Activated CD4-positive, alpha-beta T cell treated with anti-CD3 and anti-CD28 coated beads, Interleukin-2, amount 50 U/mL, for 16 hours (primary cell): ENCODE measurements around the gene CAMTA1.

Source experiments
- DNase-seq: peaks from one replicate; pipeline ENCODE4 v3.0.0-alpha.2; 2020

Gene CAMTA1

DNA sequence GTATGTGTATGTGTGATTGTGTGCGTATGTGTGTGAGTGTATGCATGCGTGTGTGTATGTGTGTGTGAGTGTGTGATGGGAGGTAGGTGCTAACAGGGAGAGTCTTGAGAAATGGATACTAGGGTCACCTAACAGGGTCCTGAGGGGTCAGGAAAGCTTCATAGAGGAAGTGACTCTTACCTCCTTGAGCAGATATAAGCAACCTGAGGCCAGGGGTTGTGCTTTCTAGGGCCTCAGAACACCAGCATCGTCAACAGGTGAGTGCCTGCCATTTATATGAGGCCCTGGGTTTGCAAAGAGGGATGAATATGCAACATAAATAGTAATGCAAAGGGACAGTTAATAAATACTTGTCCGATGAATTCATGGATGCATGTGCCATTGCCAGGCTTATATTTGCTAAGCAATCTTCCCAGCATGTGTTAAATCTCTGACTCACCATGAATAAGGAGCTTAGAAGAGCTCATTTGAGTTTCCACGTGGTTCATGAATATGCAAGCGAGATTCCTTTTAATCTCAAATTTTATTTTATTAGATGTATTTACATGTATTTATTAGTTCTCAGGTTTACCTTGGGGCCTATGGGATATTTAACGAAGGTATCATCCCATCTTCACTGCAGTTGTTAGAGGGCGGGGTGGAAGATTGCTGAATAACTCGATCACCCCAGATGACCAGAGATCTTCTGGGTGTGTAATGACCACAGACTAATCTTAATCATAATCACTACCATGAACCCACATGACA, 438.3 kb downstream of the CAMTA1 start:
- DNase-seq: no peak

DNA sequence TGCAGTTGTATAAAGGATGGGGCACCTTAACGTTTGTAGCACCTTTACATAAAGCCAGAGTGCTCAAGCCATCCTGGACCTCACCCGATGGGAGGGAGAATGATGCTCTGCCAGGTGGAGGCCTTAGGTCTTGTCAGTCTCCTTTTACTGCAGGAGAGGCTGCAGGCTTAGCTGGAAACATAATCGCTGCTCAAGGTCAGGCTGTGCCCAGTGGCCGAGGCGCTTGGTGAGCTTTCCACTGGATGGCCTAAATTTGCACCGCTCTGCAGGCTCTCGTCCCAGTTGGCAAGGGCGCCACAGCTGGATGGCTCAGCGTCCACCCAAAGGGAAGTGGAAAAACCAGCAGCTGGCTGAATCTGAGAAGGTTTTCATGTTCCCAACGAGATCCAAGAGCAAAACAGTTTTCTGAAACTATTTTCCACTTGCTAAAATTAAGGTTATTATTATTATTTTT, 438.9 kb downstream of the CAMTA1 start:
- DNase-seq: no peak

DNA sequence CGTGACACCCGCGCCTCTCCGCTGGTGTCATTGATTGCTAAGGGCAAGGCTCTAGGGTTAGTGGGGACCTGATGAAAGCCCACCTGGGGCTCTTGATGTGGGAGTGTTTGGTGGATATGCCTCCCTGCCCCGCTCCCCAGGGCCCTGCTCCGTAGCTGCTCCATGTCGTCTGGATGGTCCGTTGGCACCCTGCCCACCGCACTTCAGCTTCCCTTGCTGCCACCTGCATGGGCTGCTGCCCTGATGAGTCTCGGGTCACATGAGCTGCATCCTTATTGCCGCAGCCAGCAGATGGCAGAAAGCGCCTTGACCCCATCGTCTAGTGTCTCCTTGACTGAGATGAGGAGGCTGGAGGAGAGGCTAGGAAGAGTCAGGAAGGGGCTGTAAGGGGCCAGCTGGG, 439.4 kb downstream of the CAMTA1 start:
- no peak for DNase-seq

DNA sequence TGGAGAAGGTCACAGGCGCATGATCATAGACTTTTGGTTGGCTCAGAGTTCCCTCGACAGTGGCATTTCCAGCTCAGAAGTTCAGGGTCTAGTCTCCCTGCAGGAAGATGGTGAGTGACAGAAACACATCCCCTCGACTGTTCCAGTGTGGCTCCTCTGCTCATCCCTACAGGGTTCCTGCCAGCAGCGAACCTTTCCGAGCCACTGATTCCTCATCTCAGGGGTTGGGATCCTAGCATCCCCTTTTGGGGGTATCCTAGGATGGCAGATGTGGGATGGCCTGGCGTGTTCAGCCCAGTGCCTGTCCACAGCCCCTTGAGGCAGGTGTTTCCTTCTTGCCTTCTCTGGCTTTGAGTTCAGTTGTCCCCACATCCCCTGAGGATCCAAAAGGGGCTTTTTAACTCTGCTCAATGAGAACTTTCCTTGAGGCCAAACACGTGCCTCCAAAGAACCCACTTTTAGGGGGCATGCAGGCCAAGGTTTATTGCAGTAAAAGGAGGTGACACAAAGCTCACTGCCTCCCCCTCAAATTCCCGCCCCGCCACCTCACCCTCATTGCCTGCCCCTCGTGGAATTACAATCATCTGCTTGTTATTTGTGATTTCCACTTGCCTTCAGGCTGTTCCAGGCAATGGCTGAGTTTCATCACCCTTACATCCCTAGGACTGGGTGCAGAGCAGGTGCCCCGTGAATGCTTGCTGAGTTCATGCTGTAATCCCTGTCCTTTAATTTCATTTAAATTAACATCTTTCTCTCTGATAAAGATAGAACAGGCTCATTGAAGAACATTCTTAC, 440.7 kb downstream of the CAMTA1 start:
- DNase-seq: no peak

DNA sequence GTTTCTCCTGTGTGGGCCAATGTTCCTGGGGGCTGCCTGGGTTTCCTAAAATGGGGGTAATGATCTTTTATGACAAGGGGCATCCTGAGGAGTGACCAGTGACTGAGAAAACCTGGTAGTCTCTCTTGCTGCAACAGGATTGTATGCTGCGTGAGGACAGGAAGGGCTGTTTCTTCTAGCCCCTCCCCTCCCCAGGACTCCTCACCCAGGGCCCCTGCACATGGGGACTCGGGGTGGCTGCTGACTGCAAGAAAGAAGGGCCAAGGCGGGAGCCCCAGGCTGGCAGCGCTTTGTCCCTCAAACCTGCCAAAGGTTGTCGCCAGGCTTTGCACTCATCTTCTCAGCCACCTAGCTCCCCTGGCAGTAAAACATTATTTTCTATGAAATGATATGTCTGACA, 442.4 kb downstream of the CAMTA1 start:
- DNase-seq: no peak

DNA sequence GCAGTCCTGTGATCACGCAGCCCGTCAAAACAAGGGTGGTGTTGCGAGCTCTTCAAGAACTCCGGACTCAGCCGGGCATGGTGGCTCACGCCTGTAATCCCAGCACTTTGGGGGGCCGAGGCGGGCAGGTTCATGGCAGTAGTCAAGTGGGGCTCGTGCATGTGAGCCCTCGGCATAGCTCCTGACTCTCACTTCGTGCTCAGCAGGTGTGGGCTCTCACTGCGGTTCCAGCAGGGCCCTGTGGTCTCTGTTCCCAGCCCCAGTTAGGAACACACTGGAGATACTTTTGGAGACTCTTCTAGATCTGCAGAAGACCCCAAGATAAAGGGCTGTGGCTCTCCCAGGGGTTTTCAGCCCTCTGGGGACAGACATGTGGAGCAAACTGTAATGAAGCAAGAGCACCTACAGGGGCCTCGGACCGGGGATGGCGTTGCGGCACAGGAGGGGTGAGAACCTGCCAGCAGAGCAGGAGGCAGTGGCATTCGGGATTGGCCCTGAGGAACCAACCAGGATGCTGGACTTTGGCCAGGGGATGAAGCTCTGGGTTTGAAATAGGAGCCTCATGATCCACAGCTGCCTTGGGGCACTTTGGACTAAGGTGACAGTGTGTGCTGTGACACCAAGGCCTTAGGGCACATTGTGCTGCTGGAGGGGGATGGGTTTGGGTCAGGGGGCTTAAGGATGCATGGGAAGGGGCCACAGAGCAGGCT, 443.2 kb downstream of the CAMTA1 start:
- no peak for DNase-seq

DNA sequence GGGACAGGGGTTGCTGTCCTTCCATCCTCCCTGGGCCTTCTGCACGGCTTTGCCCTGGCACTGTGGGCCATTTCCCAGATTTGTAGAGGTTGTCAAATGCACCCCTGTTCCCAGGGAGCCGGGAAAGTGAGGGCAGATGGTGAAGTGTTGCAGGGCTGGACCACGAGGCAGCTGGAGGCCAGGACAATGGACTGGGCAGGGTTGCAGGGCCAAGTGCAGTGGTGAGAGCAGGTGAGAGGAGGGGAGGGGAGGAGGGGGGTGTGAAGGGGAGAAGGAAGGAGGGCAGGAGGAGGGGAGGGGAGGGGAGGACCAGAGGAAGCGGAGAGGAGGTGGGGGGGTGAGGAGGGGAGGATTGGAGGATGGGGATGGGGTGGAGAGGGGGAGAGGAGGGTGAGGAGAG, 443.9 kb downstream of the CAMTA1 start:
- no peak for DNase-seq

DNA sequence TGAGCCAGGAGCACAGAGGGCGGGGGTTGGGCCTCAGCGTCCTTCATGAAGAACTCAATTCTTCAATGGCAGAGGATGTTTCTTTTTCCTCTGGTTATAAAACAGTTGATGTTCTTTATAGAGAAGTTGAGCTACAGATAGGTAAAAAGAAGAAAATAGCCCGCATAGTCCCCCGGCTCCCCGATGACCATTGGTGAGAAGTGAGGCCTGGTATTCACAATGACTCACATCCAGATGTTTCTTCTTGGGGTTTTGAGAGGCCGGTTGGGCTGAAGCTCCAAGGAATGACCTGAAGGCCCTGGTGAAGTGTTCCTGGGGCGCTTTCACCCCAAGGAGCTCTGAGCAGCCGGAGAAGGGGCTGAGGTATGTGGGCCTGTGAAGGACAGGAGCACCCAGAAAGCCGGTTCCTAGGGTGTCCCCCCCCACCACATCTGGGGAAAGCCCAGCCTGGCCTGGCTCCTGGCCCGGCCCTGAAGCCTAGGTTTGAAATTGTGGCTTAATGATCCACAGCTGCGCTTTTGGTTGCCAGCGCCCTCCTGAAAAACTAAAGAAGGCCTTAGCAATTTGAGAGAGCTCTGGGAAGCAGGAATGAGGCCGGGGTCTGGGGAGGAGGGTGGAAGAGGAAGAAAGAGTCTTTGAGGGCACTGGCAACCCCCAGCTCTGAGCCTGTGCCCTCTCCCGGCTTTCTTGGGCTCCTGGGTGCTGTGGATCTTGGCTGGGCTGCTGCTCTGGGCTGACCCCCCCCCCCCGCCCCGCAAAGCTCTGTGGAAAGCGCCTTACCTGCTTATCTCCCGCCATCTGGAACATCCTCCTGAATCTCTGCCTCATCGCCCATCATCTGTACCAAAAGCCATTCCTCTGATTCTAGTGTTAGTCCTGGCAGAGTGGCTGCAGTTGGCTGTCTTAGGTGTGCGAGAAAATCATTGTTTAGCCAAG, 444.7 kb downstream of the CAMTA1 start:
- no peak for DNase-seq

DNA sequence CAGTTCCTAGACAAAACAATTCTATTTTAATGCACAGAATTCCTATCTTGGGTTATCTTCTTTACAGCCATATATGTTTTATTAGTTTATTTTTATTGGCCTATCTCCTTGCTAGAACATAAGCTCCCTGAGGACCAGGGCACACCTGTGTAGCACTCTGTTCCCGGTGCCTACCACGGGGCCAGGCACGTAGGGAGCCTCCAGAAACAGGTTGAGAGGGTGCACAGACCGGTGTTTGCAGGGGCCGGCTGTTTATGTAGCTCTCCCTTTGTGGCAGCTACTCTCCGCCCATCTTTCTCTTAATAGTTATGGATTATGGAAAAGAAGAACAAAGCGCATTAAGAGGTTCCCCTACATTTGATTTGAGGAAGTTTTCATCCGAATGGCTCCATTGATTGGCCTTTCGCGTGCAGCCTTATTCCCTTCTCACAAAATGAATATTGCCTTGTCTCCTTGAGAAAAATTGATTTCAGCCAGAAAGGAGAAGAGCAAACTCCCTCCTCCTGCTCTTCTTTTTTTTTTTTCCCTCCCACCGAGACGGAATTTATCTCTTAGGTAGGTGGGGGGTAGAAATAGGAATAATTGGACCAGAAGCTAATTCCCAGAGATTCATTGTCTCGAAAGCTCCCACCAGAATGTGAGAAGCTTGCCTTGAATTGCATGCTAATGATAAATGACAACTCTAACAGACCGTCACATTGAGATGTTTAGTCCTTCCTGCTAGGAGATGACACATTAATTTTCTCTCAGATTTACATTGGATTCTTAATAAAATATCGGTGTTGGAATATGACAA, 447.4 kb downstream of the CAMTA1 start:
- no peak for DNase-seq

DNA sequence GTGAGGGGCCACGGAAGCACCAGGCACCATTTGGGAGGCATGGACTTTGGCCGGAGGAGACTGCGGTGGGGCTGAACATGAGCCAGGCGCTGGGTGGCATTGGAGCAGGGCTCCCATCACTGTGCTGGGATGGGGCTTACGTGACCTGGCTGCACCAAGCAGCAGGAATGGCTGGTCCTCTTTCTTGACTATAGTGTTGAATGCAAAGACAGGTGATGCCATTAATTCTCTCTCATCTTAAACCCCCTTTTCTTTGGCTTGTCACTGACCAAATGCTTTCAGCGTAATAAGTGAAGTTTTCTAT, 447.9 kb downstream of the CAMTA1 start:
- no peak for DNase-seq

DNA sequence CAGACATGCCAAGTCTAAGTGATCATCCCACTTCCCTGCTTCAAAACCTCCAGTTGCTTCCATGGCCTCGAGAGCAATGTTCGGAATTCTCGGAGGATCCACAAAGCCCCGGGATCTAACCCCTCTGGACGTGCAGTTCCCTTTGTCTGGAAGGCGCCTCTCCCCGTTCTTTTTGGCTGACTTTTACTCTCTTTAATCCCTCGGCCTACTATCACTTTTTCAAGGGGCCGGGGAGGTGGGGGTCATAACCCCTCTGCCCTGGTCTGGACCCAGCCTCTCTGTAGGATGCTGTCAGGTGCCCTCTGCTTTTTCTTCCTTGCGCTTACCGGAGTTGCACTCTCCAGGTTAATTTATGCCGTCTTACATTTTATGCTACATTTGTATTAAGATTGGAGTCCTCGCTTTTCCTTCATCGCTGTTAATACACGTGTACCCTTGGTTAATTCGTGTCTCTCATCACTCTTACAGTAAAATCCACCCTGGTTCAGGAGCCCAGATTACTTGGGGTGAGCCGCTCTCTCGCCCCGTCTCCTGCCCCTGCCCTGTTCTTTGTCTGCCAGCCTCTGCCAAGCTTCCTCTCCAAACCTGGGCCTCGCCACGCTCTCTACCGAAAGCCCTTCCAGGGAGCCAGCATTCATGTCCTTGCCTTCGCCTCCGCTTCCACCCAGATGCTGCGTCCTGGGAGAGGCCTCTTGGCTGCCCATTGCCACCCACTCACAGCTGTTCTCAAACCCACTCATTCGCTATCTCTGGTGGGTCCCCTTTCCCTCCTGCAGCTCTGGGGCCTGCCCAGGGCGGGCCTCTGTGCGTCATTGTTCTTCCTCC, 448.6 kb downstream of the CAMTA1 start:
- DNase-seq: no peak

DNA sequence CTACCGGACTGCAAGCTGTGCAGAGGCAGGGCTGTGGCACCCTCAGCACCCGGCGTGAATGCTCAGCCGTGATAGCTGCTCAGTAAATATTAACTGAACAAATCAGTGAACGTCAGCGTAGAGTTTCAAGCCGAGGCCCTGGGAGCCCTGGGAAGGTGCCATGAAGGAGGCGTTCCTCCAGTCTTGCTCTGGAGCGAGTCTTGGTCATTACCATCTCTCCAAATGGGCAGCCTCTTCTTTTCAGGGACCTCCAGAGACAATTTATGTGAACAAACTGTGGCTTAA, 449.2 kb downstream of the CAMTA1 start:
- DNase-seq: no peak

DNA sequence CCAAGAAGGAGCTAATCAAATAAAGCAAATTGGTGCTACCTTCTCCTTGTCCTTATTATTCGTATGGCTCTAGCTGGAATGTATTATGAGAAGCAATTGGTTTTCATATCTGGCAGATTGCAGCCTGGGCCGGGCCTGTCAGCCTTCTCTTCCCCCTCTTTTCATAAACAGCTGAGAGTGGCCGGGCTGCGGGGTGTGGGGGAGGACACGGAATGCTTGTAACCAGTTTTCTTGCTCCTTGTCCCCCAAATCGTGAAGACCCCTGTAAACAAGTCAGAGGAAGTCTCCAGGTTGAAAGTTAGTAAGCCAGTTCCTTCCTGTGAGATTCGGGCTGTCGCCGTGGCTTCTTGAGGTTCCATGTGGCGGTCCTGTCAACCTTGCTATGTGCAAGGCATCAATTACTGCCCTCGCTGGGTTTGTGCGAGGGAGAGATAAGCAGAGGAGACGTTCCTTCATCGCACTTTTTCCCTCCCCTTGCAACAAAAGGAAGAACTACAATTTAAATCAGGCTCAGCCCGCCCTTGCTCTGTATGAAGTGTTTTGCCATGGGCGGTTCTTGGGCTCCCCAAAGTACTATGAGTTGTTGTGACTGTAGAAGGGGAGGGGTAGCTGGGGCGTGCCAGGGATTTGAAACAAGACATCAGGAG, 450.7 kb downstream of the CAMTA1 start:
- DNase-seq: no peak

DNA sequence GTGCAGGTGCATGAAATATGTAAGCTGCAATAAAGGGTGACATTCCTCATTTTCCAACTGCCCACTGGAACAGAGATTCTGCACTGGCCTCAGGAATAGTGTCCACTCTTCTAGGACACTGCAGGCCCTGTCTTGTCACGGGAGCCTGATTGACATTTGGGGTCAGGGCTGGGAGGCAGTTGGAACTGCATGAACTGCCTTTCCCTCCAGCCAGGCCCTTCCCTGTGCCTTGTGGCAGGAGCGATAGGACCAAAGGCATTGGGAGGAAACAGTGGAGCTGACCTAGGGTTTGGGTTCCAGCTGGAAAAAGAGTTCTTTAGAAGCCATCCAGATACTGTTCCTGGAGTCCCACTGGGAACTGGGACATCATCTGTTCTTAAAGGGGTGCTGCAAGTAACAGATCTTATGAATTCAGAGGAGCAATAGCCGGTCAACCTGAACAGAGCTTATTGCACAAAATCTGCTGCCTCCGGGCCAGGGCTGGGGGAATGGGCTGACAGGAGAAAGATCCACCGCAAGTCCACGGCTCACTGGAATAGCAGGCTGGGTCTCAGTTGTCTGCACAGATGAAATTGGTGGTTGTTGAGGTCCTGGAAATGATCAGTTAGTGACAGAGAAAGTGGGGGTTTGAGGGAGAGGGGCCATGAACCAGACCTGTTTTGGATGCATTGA, 451.7 kb downstream of the CAMTA1 start:
- no peak for DNase-seq

DNA sequence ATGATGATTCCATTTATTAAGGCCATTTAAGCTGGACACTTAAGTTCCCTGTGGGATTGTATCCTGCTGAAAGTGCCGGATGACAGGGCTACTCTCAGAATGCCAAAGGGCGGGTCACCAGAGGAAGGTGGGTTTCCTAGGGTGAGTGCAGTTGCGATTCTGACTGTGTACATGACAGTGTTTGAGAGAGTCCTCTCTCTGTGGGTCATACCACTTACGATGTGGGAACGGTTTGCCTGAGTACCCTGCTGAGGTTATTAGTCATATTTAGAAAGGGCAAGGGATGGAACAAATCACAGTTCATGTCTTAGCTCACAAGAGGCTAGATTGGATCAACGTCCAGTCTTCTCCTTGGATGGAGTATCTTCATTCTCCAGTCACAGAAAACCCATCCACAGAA, 461.9 kb downstream of the CAMTA1 start:
- DNase-seq: no peak

DNA sequence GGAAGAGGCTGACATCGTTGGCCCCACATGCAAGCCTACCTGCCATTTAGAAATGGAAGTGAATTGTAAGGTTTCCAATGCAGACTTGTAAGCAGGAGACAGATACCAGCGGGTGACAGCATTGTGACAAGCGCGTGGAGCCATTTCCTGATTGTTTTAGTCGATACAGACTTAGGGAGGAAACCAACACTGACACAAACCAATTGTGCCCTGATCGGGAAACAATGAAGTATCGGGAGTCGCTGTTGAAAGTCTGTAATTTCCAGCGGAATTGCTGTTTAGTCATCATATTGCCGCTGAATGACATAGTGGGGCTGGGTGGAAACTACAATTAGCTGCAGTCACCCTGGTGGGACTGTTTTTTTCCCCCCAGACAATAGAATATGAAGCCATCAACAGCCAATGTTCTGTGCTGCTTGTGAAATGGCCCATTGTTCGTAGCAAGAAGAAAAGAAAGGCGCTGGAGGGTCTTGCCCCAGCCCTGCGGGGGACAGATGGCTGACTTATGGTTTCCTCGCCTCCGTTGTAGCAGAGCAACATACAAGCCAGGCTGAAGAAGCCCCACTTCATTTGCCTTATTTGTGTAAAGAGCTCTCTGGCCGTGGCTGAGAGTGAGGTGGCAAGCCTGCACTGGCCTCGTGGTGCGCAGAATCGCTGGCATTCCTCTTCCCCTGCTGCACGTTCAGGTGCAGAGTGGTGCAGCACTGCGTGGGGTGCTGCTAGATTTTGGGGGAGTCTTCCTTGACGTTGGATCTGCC, 462.7 kb downstream of the CAMTA1 start:
- no peak for DNase-seq

DNA sequence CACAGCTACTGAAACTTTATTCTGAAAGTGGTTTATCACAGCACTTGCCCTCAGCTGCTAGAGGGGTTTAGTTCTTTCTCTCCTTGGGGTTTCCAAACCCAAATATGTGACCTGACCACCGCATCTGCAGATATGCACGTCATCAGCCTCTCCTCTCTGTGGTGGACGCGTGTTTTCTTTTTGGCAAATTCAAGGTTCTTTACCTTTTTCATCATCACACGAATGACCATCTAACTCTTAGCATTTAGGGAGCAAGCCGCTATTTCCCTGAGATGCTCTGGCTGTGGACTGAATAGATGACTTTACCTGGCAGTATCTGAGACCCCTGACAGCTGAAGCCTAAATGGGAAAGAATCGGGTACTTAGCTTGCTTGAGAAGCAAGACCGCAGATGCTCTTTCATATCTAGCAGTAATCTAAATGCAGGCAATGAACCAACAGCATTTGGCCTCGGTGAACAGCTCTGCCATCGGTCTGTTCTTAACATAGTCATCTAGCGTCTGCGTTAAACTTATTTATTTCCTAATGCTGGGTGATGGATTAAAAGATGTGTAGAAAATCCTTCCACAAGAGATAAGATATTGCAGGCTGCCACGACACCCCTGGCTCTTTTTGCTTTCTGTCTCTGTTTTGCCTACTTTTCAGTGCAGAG, 463.4 kb downstream of the CAMTA1 start:
- DNase-seq: no peak

DNA sequence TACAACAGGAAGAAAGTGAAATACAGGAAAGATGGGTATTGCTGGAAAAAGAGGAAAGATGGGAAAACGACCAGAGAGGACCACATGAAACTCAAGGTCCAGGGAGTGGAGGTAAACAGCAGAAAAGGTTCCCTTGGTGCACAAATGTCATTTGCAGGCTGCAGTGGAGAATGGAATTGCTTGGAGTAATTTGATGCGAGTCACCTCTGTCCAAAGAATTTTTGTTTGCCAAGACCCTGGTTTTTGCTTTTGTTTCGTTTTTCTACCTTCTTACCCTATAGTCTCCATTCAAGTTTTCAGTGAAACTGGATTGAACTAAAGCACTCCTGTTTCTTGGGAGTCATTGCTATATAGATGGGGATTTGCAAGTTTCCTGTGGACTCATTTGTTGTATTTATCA, 464.3 kb downstream of the CAMTA1 start:
- no peak for DNase-seq

DNA sequence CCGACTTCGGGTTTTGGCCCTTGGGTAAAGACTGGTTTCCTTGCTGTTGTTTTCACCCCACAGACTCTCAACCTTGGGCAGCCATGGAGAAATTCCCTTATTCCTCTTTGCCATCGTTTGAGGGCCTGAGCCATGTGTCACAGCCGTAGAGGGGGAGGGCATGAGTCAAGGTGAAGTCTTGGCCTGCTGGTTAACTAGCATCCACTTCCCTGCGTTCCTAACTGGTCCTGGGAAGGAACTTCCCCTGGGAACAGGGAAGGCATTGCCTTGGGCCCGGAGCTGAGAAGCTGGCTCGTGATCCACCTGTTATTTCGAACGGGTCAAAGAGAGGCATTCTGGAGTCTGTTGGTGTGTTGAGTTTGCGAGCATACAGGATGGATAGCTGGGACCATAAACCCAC, 464.9 kb downstream of the CAMTA1 start:
- no peak for DNase-seq
